GM12801 (cell line): Measurements from ENCODE around the gene EEFSEC.

Experiments used
- CTCF ChIP-seq: IDR thresholded peaks from one replicate; pipeline ENCODE4 v1.5.1; 2011; ENCODE audit warnings: control low read depth; ENCODE audit not compliant: insufficient read length; ENCODE audit errors: extremely low read depth

EEFSEC gene

GRCh38 chr3:128420720-128421438, 267.6 kb downstream of the EEFSEC start:
- no peak for TF ChIP-seq CTCF

- no peak for TF ChIP-seq CTCF
Observed at GRCh38 chr3:128421439-128421836, 268.2 kb downstream of the EEFSEC start.

- TF ChIP-seq CTCF: no peak
Observed at GRCh38 chr3:128421966-128422365, 268.7 kb downstream of the EEFSEC start.

GRCh38 chr3:128422762-128423524, 269.7 kb downstream of the EEFSEC start:
- TF ChIP-seq CTCF: no peak

- TF ChIP-seq CTCF: no peak
Observed at GRCh38 chr3:128423525-128424147, 270.4 kb downstream of the EEFSEC start.

GRCh38 chr3:128424508-128425069, 271.3 kb downstream of the EEFSEC start:
- no peak for TF ChIP-seq CTCF
